HS-5 (cell line): ENCODE results near the gene FKBP7.
A peak's percentile ranks its signal among the peaks of the same experiment; 100 is the strongest.
"Not testable (repeated sequence)": the region's sequence is repeated elsewhere in the genome, so short reads cannot be mapped to it uniquely, and the experiment has no call there.

ENCODE experiments used
- DNase-seq: peaks from one replicate; pipeline ENCODE4 v3.0.0-alpha.2; 2012; ENCODE audit warnings: low read depth

Gene FKBP7

DNA sequence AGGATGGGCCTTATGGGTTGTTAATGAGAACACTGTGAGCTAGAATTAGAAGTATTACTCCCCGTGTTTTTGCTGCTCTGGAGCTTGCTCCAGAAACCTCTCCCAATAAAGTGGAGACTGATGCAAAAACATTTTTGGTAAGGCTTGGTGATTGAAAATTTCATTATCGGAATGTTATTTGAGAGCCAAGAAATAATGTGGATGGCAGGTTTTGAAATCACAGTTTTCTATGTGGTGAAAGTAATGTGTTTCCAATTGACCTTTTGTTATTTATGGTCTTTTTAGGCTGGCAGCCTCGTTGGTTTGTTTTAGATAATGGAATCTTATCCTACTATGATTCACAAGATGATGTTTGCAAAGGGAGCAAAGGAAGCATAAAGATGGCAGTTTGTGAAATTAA, 7.0 kb upstream of the FKBP7 start:
- DNase-seq, result no peak

DNA sequence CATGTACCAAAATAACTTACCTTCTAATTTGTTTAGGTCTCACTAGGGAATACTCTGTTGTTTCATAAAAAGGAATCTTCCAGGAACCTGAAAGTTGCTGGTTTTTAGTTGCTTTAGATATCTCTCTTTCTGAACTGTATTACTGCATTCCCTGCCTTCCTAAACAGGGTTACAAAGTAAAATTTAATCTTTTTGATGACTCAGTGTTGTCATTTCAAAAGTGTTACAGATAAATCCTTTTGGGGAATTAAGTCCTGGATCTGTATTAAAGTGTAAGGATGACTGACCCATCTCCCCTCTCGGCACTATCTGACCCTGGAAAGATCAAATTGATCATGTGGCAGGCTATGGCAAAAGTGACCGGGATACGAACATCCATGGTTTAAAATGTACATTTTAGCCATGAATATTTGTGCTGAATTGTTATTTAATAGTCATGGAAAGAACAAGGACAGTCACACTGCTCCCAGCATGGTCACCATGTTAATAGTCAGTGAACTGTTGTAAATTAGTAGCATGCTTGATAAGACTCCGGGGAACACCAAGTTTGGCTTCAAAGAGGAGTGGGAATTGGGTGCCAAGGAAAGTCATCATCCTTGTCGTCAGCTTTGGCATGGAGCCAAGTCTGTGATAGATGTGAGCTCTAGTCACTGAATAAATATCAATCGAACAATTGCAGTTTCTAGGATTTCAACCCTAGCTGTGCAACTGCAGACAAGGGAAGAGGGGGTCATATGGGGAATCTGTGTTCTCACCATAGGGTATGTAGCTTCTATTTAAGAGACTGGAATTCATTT, 6.0 kb upstream of the FKBP7 start:
- peak; percentile 24 for DNase-seq

DNA sequence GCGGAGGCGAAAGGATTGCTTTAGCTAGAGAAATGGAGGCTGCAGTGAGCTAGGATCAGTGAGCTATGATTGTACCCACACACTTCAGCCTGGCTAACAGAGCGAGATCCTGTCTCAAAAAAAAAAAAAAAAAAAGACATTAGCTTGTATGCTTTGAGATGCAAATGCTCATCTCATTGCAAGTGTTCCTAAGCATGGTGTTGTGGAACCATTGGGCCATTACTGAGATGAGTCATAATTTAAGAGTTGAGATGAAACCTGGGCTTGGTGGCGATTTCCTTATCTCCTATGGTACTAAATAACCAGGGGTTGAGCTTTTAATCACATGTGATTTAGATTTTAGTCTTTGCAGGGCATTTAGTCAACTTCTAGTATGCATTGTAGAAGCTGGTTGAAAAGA, 4.0 kb upstream of the FKBP7 start:
- DNase-seq, result no peak

DNA sequence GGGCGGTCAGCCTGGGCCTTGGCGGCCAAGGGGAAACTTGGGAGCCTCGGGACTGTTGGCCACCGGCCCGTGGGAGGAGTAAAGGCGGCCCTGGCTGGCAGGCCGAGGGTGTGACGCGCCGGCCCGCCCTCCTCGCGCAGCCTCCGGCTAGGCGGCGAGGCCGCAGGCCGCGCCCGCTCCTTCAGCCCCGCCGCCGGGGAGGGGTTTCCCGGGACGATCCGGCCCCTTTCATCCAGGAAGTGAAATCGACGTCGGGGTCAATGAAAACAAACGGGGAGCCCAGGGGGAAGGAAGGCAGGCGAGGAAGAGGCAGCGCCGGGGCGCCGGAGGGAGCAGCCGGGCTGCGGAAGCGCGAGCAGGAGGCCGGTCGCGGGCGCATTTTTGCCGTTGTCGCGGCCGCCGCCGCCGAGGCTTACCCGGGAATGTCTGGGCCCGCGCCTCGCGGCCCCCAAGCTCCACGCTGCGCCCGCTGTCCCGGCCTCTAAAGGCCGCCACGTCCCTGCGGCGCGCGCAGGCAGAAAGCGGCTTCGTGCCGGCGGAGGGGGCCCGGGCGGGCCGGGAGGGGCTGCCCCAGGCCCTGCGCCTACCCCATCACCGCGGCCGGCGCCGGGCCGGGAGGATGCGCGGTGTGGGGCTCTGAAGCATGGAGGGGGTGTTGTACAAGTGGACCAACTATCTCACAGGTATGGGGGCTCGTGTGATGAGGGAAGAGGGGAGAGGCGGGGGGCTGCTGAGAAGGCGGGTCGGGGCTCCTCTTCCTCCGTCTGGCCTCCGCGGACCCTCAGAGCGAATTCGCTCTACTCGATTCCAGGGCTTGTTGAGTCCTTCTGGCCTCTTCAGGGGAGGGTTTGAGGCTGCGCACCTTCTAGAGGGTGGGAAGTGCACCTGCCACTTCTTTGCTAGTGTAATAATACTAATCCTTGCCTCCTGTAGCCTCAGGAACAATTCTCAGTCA, 2.1 kb upstream of the FKBP7 start, which contains the start of gene PLEKHA3:
Gene PLEKHA3, plus strand, starts transcription at position 231 of the 955 bp plus-strand sequence. Its CDS starts 413 bp downstream, at position 644.
- DNase-seq, result peak; percentile 88

DNA sequence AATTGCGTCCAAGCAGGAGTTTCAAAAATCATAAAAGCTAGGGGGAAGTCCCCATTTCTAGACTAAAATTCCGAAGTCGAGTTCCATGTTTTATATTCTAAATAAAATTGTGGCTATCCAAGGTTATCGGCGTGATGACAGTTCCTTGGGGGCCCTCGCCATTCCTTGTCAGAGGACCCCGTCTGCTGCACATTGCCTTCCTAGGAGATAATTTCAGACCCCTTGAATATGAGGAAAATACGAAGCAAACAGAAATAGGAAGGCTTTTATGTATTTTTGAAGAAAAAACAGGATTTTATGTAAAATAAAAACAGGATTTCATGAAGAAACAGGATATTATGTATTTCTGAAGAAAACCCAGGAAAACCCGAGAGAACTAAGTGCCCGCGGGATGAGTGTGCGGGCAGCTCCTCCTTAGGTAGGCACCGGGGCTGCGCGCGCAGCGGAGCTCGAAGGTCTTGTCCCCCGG, 1.4 kb upstream of the FKBP7 start:
- no peak for DNase-seq

DNA sequence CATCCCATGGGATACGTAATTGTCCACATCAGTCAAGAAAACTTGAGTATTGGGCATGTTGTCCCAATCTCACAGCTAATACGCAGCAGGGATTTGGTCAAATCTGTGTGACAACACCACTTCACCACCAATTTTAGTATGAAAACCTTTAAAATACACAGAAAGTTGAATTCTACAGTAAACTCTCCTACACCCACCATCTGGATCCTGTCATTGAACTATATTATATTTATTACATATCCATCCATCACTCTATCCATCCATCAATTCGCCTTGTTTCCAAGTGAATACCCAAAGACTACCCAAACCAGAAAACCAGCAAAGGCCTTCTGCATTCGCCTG, 846 bp upstream of the FKBP7 start:
- DNase-seq, result no peak

DNA sequence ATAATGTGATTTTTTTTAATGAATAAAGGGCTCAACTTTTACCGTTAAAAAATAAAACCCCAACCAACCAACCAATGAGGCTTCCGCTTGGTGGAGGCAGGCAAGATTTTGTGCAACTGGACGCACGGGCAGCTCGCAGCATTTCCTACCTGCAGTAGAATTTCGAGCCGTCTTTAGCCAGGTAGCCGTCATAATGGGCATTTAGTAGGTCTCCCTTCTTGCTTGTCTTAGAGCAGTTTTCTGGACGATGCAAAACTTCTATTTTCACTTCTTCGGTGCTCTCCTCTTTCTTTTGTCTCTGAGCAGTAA, 316 bp downstream of the FKBP7 start:
- no peak for DNase-seq

DNA sequence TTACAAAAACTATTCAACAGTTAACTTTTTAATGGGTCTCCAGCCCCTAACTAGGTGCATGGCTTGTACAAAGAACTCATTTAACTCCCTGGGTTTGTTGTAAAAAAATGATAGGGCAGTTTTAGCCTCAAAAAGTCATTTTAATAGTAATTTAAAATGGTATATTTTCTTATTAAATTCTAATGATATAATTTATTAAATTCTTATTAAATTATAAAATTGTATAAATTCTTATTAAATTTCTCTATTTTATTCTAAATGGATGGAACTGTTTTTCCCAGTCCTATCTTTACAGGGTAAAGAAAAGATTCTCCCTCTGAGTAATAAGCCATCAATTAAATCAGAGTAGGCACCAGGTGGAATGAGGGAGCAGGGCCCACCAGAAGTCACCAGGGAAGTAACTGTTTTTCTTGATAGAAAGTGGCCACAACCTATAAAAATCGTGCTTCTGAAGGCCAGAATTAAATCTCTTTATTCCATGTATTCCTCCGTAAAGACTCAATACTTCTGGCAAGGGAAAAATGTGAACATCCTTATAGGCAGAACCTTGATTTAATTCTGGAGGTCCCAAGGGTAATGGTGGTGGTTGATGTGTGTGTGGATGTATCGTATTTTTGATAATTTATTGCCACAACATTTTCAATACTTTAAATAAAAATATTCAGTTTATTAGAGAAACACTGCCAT, 814 bp downstream of the FKBP7 start:
- DNase-seq, result no peak

DNA sequence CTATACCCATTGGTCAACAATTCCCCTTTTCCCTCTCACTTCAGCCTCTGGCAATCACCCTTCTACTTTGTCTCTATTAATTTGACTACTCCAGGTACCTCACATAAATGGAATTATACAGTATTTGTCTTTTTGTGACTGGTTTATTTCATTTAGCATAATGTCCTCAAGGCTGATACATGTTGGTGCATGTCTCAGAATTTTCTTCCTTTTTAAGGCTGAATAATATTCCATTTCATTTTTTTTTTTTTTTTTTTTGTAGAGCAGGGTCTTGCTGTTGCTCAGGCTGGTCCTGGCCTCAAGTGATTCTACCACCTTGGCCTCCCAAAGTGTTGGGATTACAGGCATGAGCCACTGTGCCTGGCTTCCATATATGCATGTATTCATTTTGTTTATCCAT, 1.9 kb downstream of the FKBP7 start:
- DNase-seq, result no peak

DNA sequence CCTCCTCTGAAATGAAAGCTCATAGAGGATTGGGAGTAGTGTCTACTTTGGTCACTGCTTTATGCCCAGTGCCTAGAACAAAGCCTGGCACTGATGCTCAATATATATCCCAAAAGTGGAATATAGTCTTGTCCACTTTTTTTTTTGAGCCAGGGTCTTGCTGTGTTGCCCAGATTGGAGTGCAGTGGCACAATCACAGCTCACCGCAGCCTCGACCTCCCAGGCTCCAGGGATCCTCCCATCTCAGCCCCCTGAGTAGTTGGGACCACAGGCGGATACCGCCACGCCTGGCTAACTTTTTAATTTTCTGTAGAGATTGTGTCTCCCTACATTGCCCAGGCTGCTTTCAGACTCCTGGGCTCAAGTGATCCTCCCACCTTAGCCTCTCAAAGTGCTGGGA, 3.8 kb downstream of the FKBP7 start:
- no peak for DNase-seq

DNA sequence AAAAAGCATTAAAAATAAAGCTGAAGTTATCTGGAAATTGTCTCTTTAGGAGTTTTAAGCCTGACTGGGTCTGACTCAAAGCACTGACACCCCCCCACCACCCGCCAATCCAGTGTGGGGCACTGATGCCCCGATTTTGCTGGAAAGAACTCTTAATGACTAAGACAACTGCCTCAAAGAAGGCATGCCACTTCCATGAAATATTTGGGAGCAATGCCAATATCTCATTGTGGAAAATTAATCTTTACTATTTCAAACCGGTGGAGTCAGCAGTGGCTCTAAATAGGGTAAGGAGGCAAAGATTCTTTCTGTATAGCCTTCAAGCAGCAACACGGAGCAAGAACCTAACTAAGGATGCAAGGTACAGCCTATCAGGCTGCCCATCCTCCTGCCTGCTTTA, 4.5 kb downstream of the FKBP7 start:
- DNase-seq, result no peak

DNA sequence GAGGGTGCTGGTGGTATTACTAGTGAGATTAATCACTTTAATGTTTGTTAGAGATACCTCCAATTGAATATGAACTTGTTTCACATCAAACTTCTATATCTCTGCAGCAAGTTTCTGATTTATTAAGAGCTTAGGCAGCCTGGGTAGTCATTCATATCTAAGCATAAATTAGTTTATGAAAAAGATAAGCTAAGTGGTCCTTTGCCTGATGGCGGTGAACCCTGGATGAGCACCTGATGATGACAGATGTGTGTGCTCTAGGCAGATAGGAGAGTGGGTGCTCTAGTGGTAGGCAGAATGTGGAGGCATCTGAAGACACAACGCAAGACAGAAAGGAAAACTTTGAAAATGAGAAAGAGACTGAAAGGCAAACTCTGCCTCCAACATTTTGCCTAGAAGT, 5.0 kb downstream of the FKBP7 start:
- DNase-seq, result no peak

DNA sequence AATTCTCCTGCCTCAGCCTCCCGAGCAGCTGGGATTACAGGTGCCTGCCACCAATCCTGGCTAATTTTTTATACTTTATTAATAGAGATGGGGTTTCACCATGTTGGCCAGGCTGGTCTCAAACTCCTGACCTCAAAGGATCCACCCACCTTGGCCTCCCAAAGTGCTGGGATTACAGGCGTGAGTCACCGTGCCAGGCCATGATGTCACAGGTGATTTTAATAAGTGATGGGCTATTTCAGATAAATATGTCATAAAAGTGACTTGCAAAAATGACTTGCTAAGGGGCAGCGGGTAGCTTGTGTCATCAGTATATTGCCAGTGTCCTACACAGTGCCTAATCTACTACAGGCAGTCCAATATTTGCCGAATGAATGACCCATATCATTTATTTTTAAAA, 7.1 kb downstream of the FKBP7 start:
- DNase-seq, result not testable (repeated sequence)

DNA sequence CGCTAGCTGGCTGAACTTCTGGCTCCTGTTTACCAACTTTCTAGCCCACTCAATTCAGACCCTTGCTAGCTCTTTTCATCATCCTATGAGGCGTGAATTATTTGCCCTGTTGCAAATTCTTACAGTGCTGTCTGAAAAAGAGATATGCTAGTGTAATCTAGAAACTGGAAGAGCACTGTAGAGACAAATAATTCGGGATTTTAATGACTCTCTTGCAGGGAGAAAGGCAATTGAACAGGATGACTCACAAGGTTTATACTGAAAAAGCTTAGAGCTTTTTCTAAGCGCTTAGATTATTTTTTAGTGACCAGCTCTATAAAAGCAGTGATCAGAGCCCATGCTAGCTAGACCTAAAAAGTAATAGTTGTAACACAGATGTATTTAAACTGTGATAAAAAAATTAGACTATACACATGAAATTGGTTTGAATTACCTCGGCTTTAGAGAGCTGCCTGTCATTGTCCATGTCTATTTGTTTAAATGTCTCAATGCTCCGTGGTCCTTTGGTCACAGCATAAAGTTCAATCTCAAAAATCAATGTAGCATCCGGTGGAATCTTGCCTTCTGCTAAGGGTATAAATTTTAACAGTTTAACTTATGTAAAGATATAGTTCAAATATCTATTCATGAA, 9.1 kb downstream of the FKBP7 start:
- no peak for DNase-seq

DNA sequence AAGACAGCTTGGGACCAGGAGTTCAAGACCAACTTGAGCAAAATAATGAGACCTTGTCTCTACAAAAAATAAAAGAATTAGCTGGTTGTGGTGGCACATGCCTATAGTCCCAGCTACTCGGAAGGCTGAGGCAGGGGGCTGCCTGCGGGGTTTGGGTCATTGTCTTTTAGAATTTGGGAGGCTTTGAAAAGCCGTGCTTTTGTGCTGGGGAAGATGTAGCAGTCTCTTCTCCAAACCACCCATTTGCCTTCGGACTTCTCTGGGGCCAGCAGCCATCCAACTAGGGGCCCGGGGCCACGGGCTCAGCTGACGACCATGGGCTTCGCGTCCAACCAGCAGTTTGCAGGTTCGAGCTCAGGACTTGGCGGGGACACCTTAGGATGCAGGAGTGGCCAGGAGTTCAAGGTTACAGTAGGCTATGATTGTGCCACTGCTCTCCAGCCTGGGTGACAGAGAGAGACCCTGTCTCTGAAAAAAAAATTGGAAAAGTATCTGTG, 21.0 kb downstream of the FKBP7 start:
- no peak for DNase-seq

DNA sequence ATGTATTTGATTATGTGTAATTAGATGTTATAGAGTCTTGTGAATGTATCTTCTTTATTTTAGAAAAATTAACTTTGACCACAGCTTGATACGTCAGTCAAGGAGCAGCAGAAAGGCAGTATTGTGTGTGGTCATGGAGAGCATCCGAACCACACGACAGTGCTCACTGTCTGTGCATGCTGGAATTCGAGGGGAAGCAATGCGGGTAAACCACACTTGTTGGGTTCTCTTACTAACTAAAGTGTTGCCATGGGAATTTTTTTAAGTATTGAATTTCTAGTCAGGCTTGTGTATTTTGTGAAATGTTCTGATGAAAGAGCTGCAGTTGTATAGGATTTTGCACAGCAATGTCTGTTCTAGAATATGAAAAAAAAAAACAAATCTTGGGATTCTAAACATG, 22.5 kb downstream of the FKBP7 start:
- no peak for DNase-seq

DNA sequence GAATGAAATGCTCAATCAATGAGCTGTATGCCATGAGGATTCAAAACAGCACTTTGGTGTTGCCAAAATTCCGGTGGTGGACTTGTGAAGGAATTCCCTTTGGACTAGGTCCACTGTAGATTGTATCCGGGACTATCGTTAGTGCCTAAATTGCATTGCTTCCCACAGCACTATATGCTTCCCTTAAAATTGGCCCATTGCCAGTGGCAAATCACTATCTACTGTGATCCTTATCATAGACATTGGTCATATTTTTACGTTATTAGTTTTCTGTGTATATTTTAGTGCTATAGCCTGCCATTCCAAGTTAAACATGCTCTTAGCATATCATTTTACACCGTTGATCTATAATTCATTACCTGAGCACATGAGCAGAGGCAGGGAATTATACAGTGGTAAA, 25.5 kb downstream of the FKBP7 start:
- DNase-seq, result no peak

DNA sequence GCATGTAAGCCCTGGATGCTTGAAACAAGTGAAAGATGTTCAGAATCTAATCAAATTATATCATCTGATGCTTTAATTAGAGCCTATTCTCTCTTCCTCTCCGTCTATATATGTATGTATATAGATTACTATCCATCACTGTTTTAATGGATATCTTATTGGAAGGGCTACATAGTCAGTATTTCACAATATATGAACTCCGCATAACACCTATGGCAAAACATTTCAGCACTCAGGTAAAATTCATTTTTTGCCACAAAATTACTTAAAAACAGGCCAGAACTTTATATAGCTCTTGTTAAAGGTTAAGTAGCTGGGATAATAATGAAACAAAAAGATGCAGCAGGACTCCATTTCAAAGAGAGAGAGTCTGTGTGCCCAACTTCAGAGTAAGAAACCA, 26.1 kb downstream of the FKBP7 start:
- DNase-seq, result no peak

DNA sequence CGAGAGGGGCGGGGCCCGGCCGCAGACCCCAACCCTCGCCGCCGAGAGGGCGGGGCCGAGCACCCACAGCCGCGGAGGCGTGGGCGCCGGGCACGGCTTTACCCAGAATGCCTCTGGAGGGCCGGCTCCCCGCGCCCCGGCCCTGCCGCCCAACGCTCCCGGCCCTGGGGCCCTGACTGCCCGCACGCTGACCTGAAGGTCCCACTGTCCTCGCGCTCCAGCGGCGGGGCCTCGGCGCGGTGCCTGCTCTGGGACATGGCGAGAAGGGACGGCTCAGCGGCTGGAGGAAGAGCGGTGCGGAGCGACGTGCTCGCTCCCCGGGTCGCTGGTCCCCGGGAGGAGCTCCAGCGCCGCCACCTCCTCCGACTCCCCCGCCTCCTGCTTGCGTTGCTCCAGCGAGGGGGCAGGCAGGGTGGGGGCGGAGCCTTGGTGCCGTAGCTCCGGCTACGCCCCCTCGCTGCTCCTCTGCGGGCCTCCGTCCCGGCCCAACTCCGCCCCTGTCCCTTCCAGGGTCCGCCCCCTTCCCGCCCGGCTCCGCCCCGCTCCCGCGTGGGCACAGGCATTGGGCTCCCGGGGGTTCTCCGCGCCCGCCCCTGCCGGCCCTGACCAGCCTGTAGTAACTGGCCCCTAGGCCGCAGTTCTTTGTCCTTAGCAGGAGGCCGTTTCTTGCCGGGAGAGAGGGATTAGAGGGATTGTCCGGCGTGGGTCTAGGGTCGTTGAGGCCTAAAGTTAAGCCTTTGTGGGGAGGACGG, 27.4 kb downstream of the FKBP7 start, which contains the start of the genes PJVK and PRKRA:
Gene PJVK, plus strand, starts transcription at position 605 of the 752 bp plus-strand sequence. CDS start 2,032 bp downstream, outside the sequence.
Gene PRKRA, minus strand, starts transcription at position 402 of the 752 bp plus-strand sequence. Its CDS starts 145 bp downstream, at position 257.
- DNase-seq, result peak; percentile 85

DNA sequence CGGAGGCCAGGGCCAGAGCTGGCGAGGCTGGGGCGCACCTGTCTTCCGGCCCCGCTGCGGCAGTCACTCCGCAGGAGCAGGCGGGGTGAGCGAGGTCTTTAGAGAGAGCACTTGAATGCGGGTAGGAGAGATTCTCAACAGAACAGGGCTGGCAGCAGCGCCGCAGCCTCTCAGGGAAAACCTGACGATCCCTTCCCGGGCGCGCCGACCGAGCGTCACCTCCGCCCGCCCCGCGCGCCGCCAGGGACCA, 28.0 kb downstream of the FKBP7 start:
- DNase-seq, result no peak
